ENCODE measurements around the gene VPS35L.

GRCh38 chr16:19573997-19574396, 18.5 kb downstream of the VPS35L start:
- no peak for TF ChIP-seq CTCF (conservative IDR thresholded peaks at IDR 0.05; ENCODE audit: low read depth, low read length)
- no peak for TF ChIP-seq EZH2 (IDR thresholded peaks at IDR 0.05; ENCODE audit: borderline replicate concordance, low read depth, low read length, poor library complexity, severe bottlenecking)

Measured in A673 (cell line).